ENCODE measurements around the gene ABCA5.
"Not testable (repeated sequence)": the region's sequence is repeated elsewhere in the genome, so short reads cannot be mapped to it uniquely, and the experiment has no call there.

ABCA5 gene

GRCh38 chr17:69198238-69198637 is 128.7 kb downstream of the ABCA5 start:
- H3K4me2 ChIP-seq (ENCODE audit: low read length) = no peak overlapping the region
- no peaks in the 10 kb centered on the region for H3K4me1 ChIP-seq (ENCODE audit: low read length)
- no peak for TF ChIP-seq CTCF (IDR thresholded peaks at IDR 0.05; ENCODE audit: low read depth, low read length)
- no peak for TF ChIP-seq EZH2phosphoT487 (IDR thresholded peaks at IDR 0.05; ENCODE audit: low read depth)
- no peaks in the 10 kb centered on the region for H3K79me2 ChIP-seq (ENCODE audit: low read length)
- no peaks in the 10 kb centered on the region for H3K27me3 ChIP-seq (ENCODE audit: low read depth, low read length)
- no peak overlapping the region for H2AFZ ChIP-seq (ENCODE audit: low read depth, low read length)
- H3K4me3 ChIP-seq (ENCODE audit: low read length) = no peak overlapping the region
- H3K9ac ChIP-seq (ENCODE audit: low read length) = no peak overlapping the region
- no peaks in the 10 kb centered on the region for H3K36me3 ChIP-seq (replicated peaks; ENCODE audit: low read depth, low read length)
- no peaks in the 10 kb centered on the region for H3K9me3 ChIP-seq (ENCODE audit: insufficient read depth, low read length)
- no peak overlapping the region for H3K27ac ChIP-seq (ENCODE audit: low read length)
- H4K20me1 ChIP-seq (ENCODE audit: insufficient read depth, low read length) = no peaks in the 10 kb centered on the region

- H3K4me3 ChIP-seq (ENCODE audit: low read length); H3K27me3 ChIP-seq (ENCODE audit: low read depth, low read length); H4K20me1 ChIP-seq (ENCODE audit: insufficient read depth, low read length); H3K4me1 ChIP-seq (ENCODE audit: low read length); H3K79me2 ChIP-seq (ENCODE audit: low read length); H3K36me3 ChIP-seq (replicated peaks; ENCODE audit: low read depth, low read length); H3K9ac ChIP-seq (ENCODE audit: low read length); H3K27ac ChIP-seq (ENCODE audit: low read length); H2AFZ ChIP-seq (ENCODE audit: low read depth, low read length); H3K9me3 ChIP-seq (ENCODE audit: insufficient read depth, low read length); H3K4me2 ChIP-seq (ENCODE audit: low read length): not testable (repeated sequence)
These were observed 130.8 kb downstream of the ABCA5 start for GRCh38 chr17:69196105-69196653.
